H9 (cell line): ENCODE measurements around the gene MZT2A. TPM values are rescaled to one million over a fixed set of nuclear protein-coding genes. Genes with fewer than 3 reads are reported as not detected.
"Not testable (repeated sequence)": the region's sequence is repeated elsewhere in the genome, so short reads cannot be mapped to it uniquely, and the experiment has no call there.

Experiments used
- DNase-seq: peaks from one replicate; pipeline ENCODE4 v3.0.0-alpha.2; 2017
- H2AFZ ChIP-seq: one replicate; pipeline ENCODE4 v1.6.1; 2013; ENCODE audit warnings: mild to moderate bottlenecking, low read length, control low read depth, moderate library complexity
- H2AK5ac ChIP-seq: 2 replicates; pipeline ENCODE4 v1.6.1; 2013; ENCODE audit warnings: low read length, control low read depth, mixed read lengths; ENCODE audit not compliant: insufficient read length
- H2BK120ac ChIP-seq: one replicate; pipeline ENCODE4 v1.6.1; 2013; ENCODE audit warnings: low read depth, mild to moderate bottlenecking, low read length, control low read depth, inconsistent platforms; ENCODE audit not compliant: poor library complexity, severe bottlenecking
- H2BK12ac ChIP-seq: 2 replicates; pipeline ENCODE4 v1.6.1; 2013; ENCODE audit warnings: low read length, control low read depth, mixed read lengths, low read depth; ENCODE audit not compliant: insufficient read length
- H2BK15ac ChIP-seq: 2 replicates; pipeline ENCODE4 v1.6.1; 2013; ENCODE audit warnings: low read depth, low read length, control low read depth
- H2BK20ac ChIP-seq: one replicate; pipeline ENCODE4 v1.6.1; 2013; ENCODE audit warnings: low read depth, mild to moderate bottlenecking, low read length, control low read depth, inconsistent platforms; ENCODE audit not compliant: poor library complexity, severe bottlenecking
- H2BK5ac ChIP-seq: 2 replicates; pipeline ENCODE4 v1.6.1; 2013; ENCODE audit warnings: low read length, control low read depth, mixed read lengths; ENCODE audit not compliant: insufficient read length
- H3K14ac ChIP-seq: 2 replicates; pipeline ENCODE4 v1.6.1; 2013; ENCODE audit warnings: low read length, control low read depth; ENCODE audit not compliant: insufficient read depth
- H3K18ac ChIP-seq: 2 replicates; pipeline ENCODE4 v1.6.1; 2013; ENCODE audit warnings: low read depth, mild to moderate bottlenecking, mixed read lengths, low read length, control low read depth; ENCODE audit not compliant: insufficient read length
- H3K23ac ChIP-seq: 2 replicates; pipeline ENCODE4 v1.6.1; 2013; ENCODE audit warnings: low read length, control low read depth, mixed read lengths, low read depth; ENCODE audit not compliant: insufficient read length
- H3K23me2 ChIP-seq: 2 replicates; pipeline ENCODE4 v1.6.1; 2013; ENCODE audit warnings: low read depth, mild to moderate bottlenecking, mixed read lengths, low read length, control low read depth; ENCODE audit not compliant: insufficient read length, poor library complexity, severe bottlenecking
- H3K27ac ChIP-seq: 2 replicates; pipeline ENCODE4 v1.5.1; 2013; ENCODE audit warnings: low read length, control low read depth, mixed read lengths, low read depth; ENCODE audit not compliant: insufficient read length
- H3K27me3 ChIP-seq: 2 replicates; pipeline ENCODE4 v1.6.1; 2013; ENCODE audit warnings: low read length, control low read depth, inconsistent platforms; ENCODE audit not compliant: insufficient read depth
- H3K4ac ChIP-seq: 2 replicates; pipeline ENCODE4 v1.6.1; 2013; ENCODE audit warnings: low read depth, mild to moderate bottlenecking, control low read depth, inconsistent platforms, low read length, moderate library complexity
- H3K4me1 ChIP-seq: 2 replicates; pipeline ENCODE4 v1.6.1; 2013; ENCODE audit warnings: low read length, control low read depth, inconsistent platforms; ENCODE audit not compliant: insufficient read depth
- H3K4me2 ChIP-seq: 2 replicates; pipeline ENCODE4 v1.6.1; 2013; ENCODE audit warnings: low read length, control low read depth, mixed read lengths; ENCODE audit not compliant: insufficient read length, insufficient read depth
- H3K56ac ChIP-seq: 2 replicates; pipeline ENCODE4 v1.6.1; 2013; ENCODE audit warnings: low read depth, mild to moderate bottlenecking, mixed read lengths, low read length, control low read depth; ENCODE audit not compliant: insufficient read length
- H3K79me1 ChIP-seq: 2 replicates; pipeline ENCODE4 v1.6.1; 2013; ENCODE audit warnings: low read depth, mild to moderate bottlenecking, moderate library complexity, low read length, control low read depth, inconsistent platforms; ENCODE audit not compliant: insufficient read depth, poor library complexity, severe bottlenecking
- H3K79me2 ChIP-seq: 2 replicates; pipeline ENCODE4 v1.6.1; 2013; ENCODE audit warnings: low read length, control low read depth, inconsistent platforms; ENCODE audit not compliant: insufficient read depth
- H3K9ac ChIP-seq: 2 replicates; pipeline ENCODE4 v1.6.1; 2013; ENCODE audit warnings: low read length, control low read depth, mixed read lengths; ENCODE audit not compliant: insufficient read length; ENCODE audit errors: extremely low read depth
- H3K9me3 ChIP-seq: one replicate; pipeline ENCODE4 v1.6.1; 2013; ENCODE audit warnings: low read depth, low read length, inconsistent platforms; ENCODE audit not compliant: control insufficient read depth
- H3T11ph ChIP-seq: one replicate; pipeline ENCODE4 v1.6.1; 2013; ENCODE audit warnings: mild to moderate bottlenecking, low read length, control low read depth, inconsistent platforms
- H4K20me1 ChIP-seq: one replicate; pipeline ENCODE4 v1.6.1; 2013; ENCODE audit not compliant: control insufficient read depth, insufficient read length, insufficient read depth
- H4K5ac ChIP-seq: 2 replicates; pipeline ENCODE4 v1.6.1; 2013; ENCODE audit warnings: low read depth, mild to moderate bottlenecking, mixed read lengths, low read length, control low read depth; ENCODE audit not compliant: insufficient read length
- H4K8ac ChIP-seq: replicated peaks from 2 replicates; pipeline ENCODE4 v1.6.1; 2013; ENCODE audit warnings: low read length, control low read depth, mixed read lengths, low read depth; ENCODE audit not compliant: insufficient read length
- H4K91ac ChIP-seq: 2 replicates; pipeline ENCODE4 v1.6.1; 2013; ENCODE audit warnings: low read depth, mild to moderate bottlenecking, moderate library complexity, mixed read lengths, low read length, control low read depth; ENCODE audit not compliant: insufficient read length
- H3K27ac Mint-ChIP-seq, 3 experiments: 2 replicates in 2 of 3; 3 replicates in 1 of 3; pipeline ENCODE4 v1.8.0; 2020 to 2021; ENCODE audit warnings: mixed read lengths in 3 of 3, mild to moderate bottlenecking in 1 of 3, moderate library complexity in 1 of 3
- H3K27me3 Mint-ChIP-seq: 2 replicates; pipeline ENCODE4 v1.8.0; 2021; ENCODE audit warnings: low read depth, mild to moderate bottlenecking, moderate library complexity, mixed read lengths
- H3K36me3 Mint-ChIP-seq, 3 experiments: 2 replicates in 2 of 3; 3 replicates in 1 of 3; pipeline ENCODE4 v1.8.0; 2020 to 2021; ENCODE audit warnings: low read depth in 3 of 3, mixed read lengths in 3 of 3; ENCODE audit not compliant: insufficient read depth in 1 of 3
- H3K4me1 Mint-ChIP-seq, 2 experiments: 2 replicates each; pipeline ENCODE4 v1.8.0; 2020; ENCODE audit warnings: mixed read lengths in 2 of 2
- H3K4me3 Mint-ChIP-seq, 2 experiments: 2 replicates in 1 of 2; 3 replicates in 1 of 2; pipeline ENCODE4 v1.8.0; 2020 to 2021; ENCODE audit warnings: mild to moderate bottlenecking in 2 of 2, mixed read lengths in 2 of 2, moderate library complexity in 1 of 2
- H3K9me3 Mint-ChIP-seq, 2 experiments: 2 replicates in 1 of 2; 3 replicates in 1 of 2; pipeline ENCODE4 v1.8.0; 2020; ENCODE audit warnings: mild to moderate bottlenecking in 2 of 2, mixed read lengths in 2 of 2, moderate library complexity in 1 of 2
- WGBS: extraction: QIAGEN DNeasy Blood & Tissue Kit; methylation state at CpG from one replicate; pipeline ENCODE4 v1.1.7; 2013; ENCODE audit warnings: missing lambda C conversion rate, low lambda C conversion rate, mixed read lengths; ENCODE audit not compliant: insufficient read length; ENCODE audit errors: extremely low coverage; 5-methylcytosine and 5-hydroxymethylcytosine counted together
- long read RNA-seq: library from polyadenylated mRNA; unstranded; transcript quantifications from one replicate; pipeline ENCODE4 v2.0.0, GENCODE V29; 2020
- total RNA-seq: library from RNA; stranded (reverse); gene quantifications from 2 replicates; pipeline ENCODE4 v1.2.1, GENCODE V29; 2021

The MZT2A gene
- 127 and 144 TPM in 2 replicates for total RNA-seq
- long read RNA-seq, partial matches to known transcripts, result 4 of 14 reads
- long read RNA-seq, other reads (novel, unspliced or antisense), result 9 of 14 reads

GRCh38 chr2:131492015-131492417 is at the start of gene MZT2A:
TSS of gene MZT2A (minus strand) at chr2:131492397. CDS start at chr2:131492376, 21 bp downstream.
- peak within 1 kb of the TSS; percentile 98 for H3K14ac ChIP-seq
- H2BK120ac ChIP-seq, H2BK15ac ChIP-seq, H3K23me2 ChIP-seq, H3K27me3 ChIP-seq, H2BK12ac ChIP-seq, DNase-seq, H3T11ph ChIP-seq, H2AK5ac ChIP-seq, H3K9me3 Mint-ChIP-seq, H3K79me1 ChIP-seq, H3K27me3 Mint-ChIP-seq, H4K8ac ChIP-seq, H2BK20ac ChIP-seq, H3K4me1 ChIP-seq, H2AFZ ChIP-seq, H3K9me3 ChIP-seq, H3K23ac ChIP-seq, H4K20me1 ChIP-seq: not testable (repeated sequence)
- Mint-ChIP-seq H3K4me1 (peaks cover 6 to 17% of the 10 kb centered on the region in 2 experiments; a peak in 3 of 4 replicates), H3K36me3 (peaks cover 7 to 20% (median 19%) of the 10 kb centered on the region in 3 experiments; a peak in 6 of 7 replicates), H3K27ac (peak within 1 kb of the TSS; percentile 98 to 99 (median 99); a peak in 6 of 7 replicates), H3K4me3 (peak within 1 kb of the TSS; percentile 96)
- H3K79me2 ChIP-seq, result peaks cover 20% of the 10 kb centered on the region; the same call in 1 of the 2 replicates
- peak within 1 kb of the TSS; percentile 61 for H3K27ac ChIP-seq
- peak within 1 kb of the TSS; percentile 96 for H4K91ac ChIP-seq
- H3K4me2 ChIP-seq, result peak within 1 kb of the TSS; percentile 93
- H4K5ac ChIP-seq, result peak within 1 kb of the TSS; percentile 97
- H3K56ac ChIP-seq, result peak within 1 kb of the TSS; percentile 59
- peak within 1 kb of the TSS; percentile 95 for H3K18ac ChIP-seq
- H3K4ac ChIP-seq, result peak within 1 kb of the TSS; percentile 91; the same call in 1 of the 2 replicates
- H2BK5ac ChIP-seq, result peak within 1 kb of the TSS; percentile 84
- no CpG with 5 or more reads among the region's 53 CpGs for WGBS
- peak within 1 kb of the TSS; percentile 99 for H3K9ac ChIP-seq

- no CpG with 5 or more reads among the region's 13 CpGs for WGBS
Observed at GRCh38 chr2:131538856-131539255, 46.7 kb upstream of the MZT2A start.

More at GRCh38 chr2:131538856-131539255, 46.7 kb upstream of the MZT2A start:
- H3K23ac ChIP-seq, DNase-seq, H4K8ac ChIP-seq, H3K23me2 ChIP-seq, H2BK12ac ChIP-seq, H3K4me2 ChIP-seq, H2BK20ac ChIP-seq, H3K36me3 Mint-ChIP-seq, H3K27ac Mint-ChIP-seq, H2AFZ ChIP-seq, H3T11ph ChIP-seq, H2BK120ac ChIP-seq, H3K4me1 Mint-ChIP-seq, H3K27me3 ChIP-seq, H3K9ac ChIP-seq, H3K27ac ChIP-seq, H4K5ac ChIP-seq, H3K14ac ChIP-seq, H3K9me3 ChIP-seq, H4K20me1 ChIP-seq, H3K79me2 ChIP-seq, H2BK15ac ChIP-seq, H3K4me3 Mint-ChIP-seq, H3K56ac ChIP-seq, H3K4me1 ChIP-seq, H3K79me1 ChIP-seq, H3K4ac ChIP-seq, H4K91ac ChIP-seq, H2AK5ac ChIP-seq, H2BK5ac ChIP-seq, H3K9me3 Mint-ChIP-seq, H3K18ac ChIP-seq: not testable (repeated sequence)
- peaks cover 19% of the 10 kb centered on the region for H3K27me3 Mint-ChIP-seq
